ENCODE results near the gene SVBP.
"Not testable (repeated sequence)": the region's sequence is repeated elsewhere in the genome, so short reads cannot be mapped to it uniquely, and the experiment has no call there.

The SVBP gene

DNA sequence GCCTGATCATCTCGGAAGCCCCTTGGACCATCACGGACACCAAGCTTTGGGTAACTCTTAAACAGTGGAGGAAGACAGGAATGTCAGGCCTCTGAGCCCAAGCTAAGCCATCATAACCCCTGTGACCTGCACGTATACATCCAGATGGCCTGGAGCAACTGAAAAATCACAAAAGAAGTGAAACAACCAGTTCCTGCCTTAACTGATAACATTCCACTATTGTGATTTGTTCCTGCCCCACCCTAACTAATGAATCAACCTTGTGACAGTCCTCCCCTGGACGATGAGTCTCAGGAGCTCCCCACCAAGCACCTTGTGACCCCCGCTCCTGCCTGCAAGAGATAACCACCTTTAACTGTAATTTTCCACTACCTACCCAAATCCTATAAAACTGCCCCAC is 42.2 kb upstream of the SVBP start:
- not testable (repeated sequence) for H3K4ac ChIP-seq (ENCODE audit: low read depth in 1 of 2, low read length in 2 of 2); H2AFZ ChIP-seq (ENCODE audit: low read depth, low read length); H3K36me3 ChIP-seq (ENCODE audit: control insufficient read depth in 1 of 2, insufficient read depth in 2 of 2, low read depth in 1 of 2, low read length in 2 of 2); H3K79me1 ChIP-seq (replicated peaks; ENCODE audit: low read length, poor library complexity, severe bottlenecking); H2BK12ac ChIP-seq (ENCODE audit: low read length in 2 of 2); H3K18ac ChIP-seq (ENCODE audit: low read depth in 1 of 2, low read length in 2 of 2); H2BK5ac ChIP-seq (ENCODE audit: low read depth, low read length, poor library complexity, severe bottlenecking); H3K4me2 ChIP-seq (ENCODE audit: low read length, poor library complexity, severe bottlenecking); H2BK15ac ChIP-seq (ENCODE audit: low read depth, poor library complexity, severe bottlenecking); H2BK120ac ChIP-seq (ENCODE audit: low read depth, low read length); H3K14ac ChIP-seq (ENCODE audit: low read length in 2 of 2); H2AK5ac ChIP-seq (ENCODE audit: low read length, severe bottlenecking); H3K4me1 ChIP-seq (ENCODE audit: control insufficient read depth, insufficient read depth, low read depth, low read length); DNase-seq; H3K4me3 ChIP-seq (ENCODE audit: insufficient read depth in 1 of 2, low read depth in 1 of 2, low read length in 2 of 2); H4K8ac ChIP-seq (ENCODE audit: low read length); H4K91ac ChIP-seq (ENCODE audit: low read length); H3K9ac ChIP-seq (ENCODE audit: low read length); H3K23ac ChIP-seq (ENCODE audit: low read length in 2 of 2); H3K27me3 ChIP-seq (ENCODE audit: control insufficient read depth in 1 of 2, insufficient read depth in 1 of 2, low read length in 2 of 2); H3K27ac ChIP-seq (ENCODE audit: low read length, poor library complexity, severe bottlenecking)
- peaks cover 13% of the 10 kb centered on the region for H3K9me3 ChIP-seq (ENCODE audit: control insufficient read depth, low read length)
- 87% methylated on average over 5 of the region's 5 CpGs for whole genome bisulfite sequencing

DNA sequence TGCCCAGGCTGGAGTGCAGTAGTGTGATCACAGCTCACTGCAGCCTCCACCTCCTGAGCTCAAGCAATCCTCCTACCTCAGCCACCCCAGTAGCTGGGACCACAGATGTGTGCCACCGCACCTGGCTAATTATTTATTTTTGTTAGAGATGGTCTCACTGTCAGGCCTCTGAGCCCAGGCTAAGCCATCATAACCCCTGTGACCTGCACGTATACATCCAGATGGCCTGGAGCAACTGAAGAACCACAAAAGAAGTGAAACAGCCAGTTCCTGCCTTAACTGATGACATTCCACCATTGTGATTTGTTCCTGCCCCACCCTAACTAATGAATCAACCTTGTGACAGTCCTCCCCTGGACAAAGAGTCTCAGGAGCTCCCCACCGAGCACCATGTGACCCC is 39.4 kb upstream of the SVBP start:
- DNase-seq; H3K4me1 ChIP-seq (ENCODE audit: control insufficient read depth, insufficient read depth, low read depth, low read length); H2BK15ac ChIP-seq (ENCODE audit: low read depth, poor library complexity, severe bottlenecking); H3K4me3 ChIP-seq (ENCODE audit: insufficient read depth in 1 of 2, low read depth in 1 of 2, low read length in 2 of 2); H2AK5ac ChIP-seq (ENCODE audit: low read length, severe bottlenecking); H4K8ac ChIP-seq (ENCODE audit: low read length); H3K4ac ChIP-seq (ENCODE audit: low read depth in 1 of 2, low read length in 2 of 2); H3K23ac ChIP-seq (ENCODE audit: low read length in 2 of 2); H3K14ac ChIP-seq (ENCODE audit: low read length in 2 of 2); H2BK120ac ChIP-seq (ENCODE audit: low read depth, low read length); H3K27me3 ChIP-seq (ENCODE audit: control insufficient read depth in 1 of 2, insufficient read depth in 1 of 2, low read length in 2 of 2); H4K91ac ChIP-seq (ENCODE audit: low read length); H3K9ac ChIP-seq (ENCODE audit: low read length); H3K18ac ChIP-seq (ENCODE audit: low read depth in 1 of 2, low read length in 2 of 2); H2AFZ ChIP-seq (ENCODE audit: low read depth, low read length); H3K4me2 ChIP-seq (ENCODE audit: low read length, poor library complexity, severe bottlenecking); H2BK5ac ChIP-seq (ENCODE audit: low read depth, low read length, poor library complexity, severe bottlenecking); H3K79me1 ChIP-seq (replicated peaks; ENCODE audit: low read length, poor library complexity, severe bottlenecking); H3K27ac ChIP-seq (ENCODE audit: low read length, poor library complexity, severe bottlenecking); H2BK12ac ChIP-seq (ENCODE audit: low read length in 2 of 2): not testable (repeated sequence)
- 95% methylated on average over 3 of the region's 3 CpGs for WGBS
- Histone ChIP-seq H3K36me3 (ENCODE audit: control insufficient read depth in 1 of 2, insufficient read depth in 2 of 2, low read depth in 1 of 2, low read length in 2 of 2) (peaks cover 5 to 11% of the 10 kb centered on the region in 2 experiments), H3K9me3 (ENCODE audit: control insufficient read depth, low read length) (peaks cover 17% of the 10 kb centered on the region)

DNA sequence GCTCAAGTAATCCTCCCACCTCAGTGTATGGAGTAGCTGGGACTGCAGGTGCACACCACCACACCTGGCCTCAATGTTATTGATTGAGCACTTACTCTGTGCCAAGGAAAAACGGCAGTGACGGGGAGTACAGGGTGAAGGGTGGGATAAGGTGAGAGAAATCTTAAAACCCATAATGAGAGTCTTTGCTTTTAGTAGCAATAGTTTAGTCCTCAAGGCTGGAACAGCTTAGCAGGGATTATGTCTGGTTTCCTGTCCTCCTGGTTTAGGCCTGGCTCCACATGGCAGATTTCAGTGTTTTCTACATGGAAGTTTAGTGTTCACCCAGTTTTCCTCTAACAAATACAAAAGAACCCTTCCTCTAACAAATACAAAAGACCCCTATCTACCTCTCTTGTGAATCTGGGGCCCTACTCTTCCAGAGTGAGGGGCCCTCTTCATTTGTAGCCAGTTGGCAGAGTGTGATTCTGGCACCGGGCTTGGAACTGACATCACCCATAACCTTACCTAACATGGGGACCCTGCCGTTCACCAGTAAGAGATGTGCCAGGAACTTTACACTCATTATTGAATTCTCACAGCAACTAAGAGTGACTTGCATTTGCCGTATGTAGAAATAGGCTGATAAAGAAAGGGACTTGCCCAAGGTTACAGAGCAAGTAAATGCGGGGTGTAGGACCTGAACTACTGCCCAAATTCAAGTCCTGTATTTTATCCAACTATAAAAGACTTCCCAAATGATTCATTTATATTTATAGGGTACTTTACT is 36.1 kb upstream of the SVBP start:
- WGBS = 95% methylated on average over 4 of the region's 6 CpGs
- no peak overlapping the region for H3K14ac ChIP-seq (ENCODE audit: low read length in 2 of 2)

DNA sequence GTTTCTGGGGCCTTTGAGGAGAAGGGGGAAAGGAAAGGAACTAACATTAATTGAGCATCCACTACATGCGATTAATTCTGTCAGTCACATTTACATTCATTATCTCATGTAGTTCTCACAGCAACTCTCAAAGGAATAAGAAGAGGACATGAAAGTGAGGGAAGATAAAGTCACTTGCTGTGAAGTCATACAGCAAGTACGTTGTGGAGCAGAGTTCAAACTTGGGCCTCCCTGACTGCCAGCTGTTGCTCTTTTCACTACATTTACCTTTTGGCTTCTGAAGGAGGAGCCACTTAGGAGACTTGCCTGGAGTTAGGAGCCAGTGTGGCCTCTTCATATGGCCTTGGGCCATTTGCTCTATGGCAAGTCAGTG is 35.4 kb upstream of the SVBP start:
- peak; percentile 8 for DNase-seq
- Histone ChIP-seq H4K91ac (ENCODE audit: low read length) (no peak overlapping the region), H3K4ac (ENCODE audit: low read depth in 1 of 2, low read length in 2 of 2) (no peak overlapping the region), H3K9ac (ENCODE audit: low read length) (no peak overlapping the region), H3K14ac (ENCODE audit: low read length in 2 of 2) (no peak overlapping the region), H2BK120ac (ENCODE audit: low read depth, low read length) (no peak overlapping the region), H2AK5ac (ENCODE audit: low read length, severe bottlenecking) (no peak overlapping the region), H2BK12ac (ENCODE audit: low read length in 2 of 2) (no peak overlapping the region), H3K27me3 (ENCODE audit: control insufficient read depth in 1 of 2, insufficient read depth in 1 of 2, low read length in 2 of 2) (no peaks in the 10 kb centered on the region), H2AFZ (ENCODE audit: low read depth, low read length) (no peak overlapping the region), H3K4me3 (ENCODE audit: insufficient read depth in 1 of 2, low read depth in 1 of 2, low read length in 2 of 2) (no peak overlapping the region), H2BK5ac (ENCODE audit: low read depth, low read length, poor library complexity, severe bottlenecking) (no peak overlapping the region), H3K79me1 (replicated peaks; ENCODE audit: low read length, poor library complexity, severe bottlenecking) (peaks cover 24% of the 10 kb centered on the region), H3K4me2 (ENCODE audit: low read length, poor library complexity, severe bottlenecking) (no peak overlapping the region), H3K23ac (ENCODE audit: low read length in 2 of 2) (no peak overlapping the region), H4K8ac (ENCODE audit: low read length) (no peak overlapping the region), H3K9me3 (ENCODE audit: control insufficient read depth, low read length) (peaks cover 10% of the 10 kb centered on the region), H3K27ac (ENCODE audit: low read length, poor library complexity, severe bottlenecking) (no peak overlapping the region), H3K4me1 (ENCODE audit: control insufficient read depth, insufficient read depth, low read depth, low read length) (peaks cover 2% of the 10 kb centered on the region), H3K18ac (ENCODE audit: low read depth in 1 of 2, low read length in 2 of 2) (no peak overlapping the region), H3K36me3 (ENCODE audit: control insufficient read depth in 1 of 2, insufficient read depth in 2 of 2, low read depth in 1 of 2, low read length in 2 of 2) (peaks cover 15 to 37% of the 10 kb centered on the region in 2 experiments), H2BK15ac (ENCODE audit: low read depth, poor library complexity, severe bottlenecking) (no peak overlapping the region)
- 0% methylated on average over 1 of the region's 2 CpGs for WGBS

More for the DNA sequence above, 36.1 kb upstream of the SVBP start:
- Histone ChIP-seq H2AFZ (ENCODE audit: low read depth, low read length) (no peak overlapping the region), H3K36me3 (ENCODE audit: control insufficient read depth in 1 of 2, insufficient read depth in 2 of 2, low read depth in 1 of 2, low read length in 2 of 2) (peaks cover 15 to 37% of the 10 kb centered on the region in 2 experiments), H3K27ac (ENCODE audit: low read length, poor library complexity, severe bottlenecking) (no peak overlapping the region), H3K4ac (ENCODE audit: low read depth in 1 of 2, low read length in 2 of 2) (no peak overlapping the region), H3K4me3 (ENCODE audit: insufficient read depth in 1 of 2, low read depth in 1 of 2, low read length in 2 of 2) (no peak overlapping the region), H2BK12ac (ENCODE audit: low read length in 2 of 2) (no peak overlapping the region), H2BK15ac (ENCODE audit: low read depth, poor library complexity, severe bottlenecking) (no peak overlapping the region), H3K9ac (ENCODE audit: low read length) (no peak overlapping the region), H2AK5ac (ENCODE audit: low read length, severe bottlenecking) (no peak overlapping the region), H3K23ac (ENCODE audit: low read length in 2 of 2) (no peak overlapping the region), H3K9me3 (ENCODE audit: control insufficient read depth, low read length) (peaks cover 10% of the 10 kb centered on the region), H4K91ac (ENCODE audit: low read length) (no peak overlapping the region), H3K18ac (ENCODE audit: low read depth in 1 of 2, low read length in 2 of 2) (no peak overlapping the region), H3K4me2 (ENCODE audit: low read length, poor library complexity, severe bottlenecking) (no peak overlapping the region), H3K79me1 (replicated peaks; ENCODE audit: low read length, poor library complexity, severe bottlenecking) (peaks cover 19% of the 10 kb centered on the region), H2BK5ac (ENCODE audit: low read depth, low read length, poor library complexity, severe bottlenecking) (no peak overlapping the region), H3K4me1 (ENCODE audit: control insufficient read depth, insufficient read depth, low read depth, low read length) (peaks cover 2% of the 10 kb centered on the region), H2BK120ac (ENCODE audit: low read depth, low read length) (no peak overlapping the region), H4K8ac (ENCODE audit: low read length) (no peak overlapping the region), H3K27me3 (ENCODE audit: control insufficient read depth in 1 of 2, insufficient read depth in 1 of 2, low read length in 2 of 2) (no peaks in the 10 kb centered on the region)
- no peak for DNase-seq

Data from mesenchymal stem cell (in vitro differentiated cells and primary cell).